ENCODE results near the gene C4orf17.

Gene C4orf17

GRCh38 chr4:99536271-99536670, 25.4 kb downstream of the C4orf17 start:
- FAIRE-seq (no peak), DNase-seq (ENCODE audit: insufficient read length, low spot score) (no peak)

GRCh38 chr4:99536848-99537247, 26.0 kb downstream of the C4orf17 start:
- FAIRE-seq (no peak), DNase-seq (ENCODE audit: insufficient read length, low spot score) (no peak)

GRCh38 chr4:99537674-99538073, 26.9 kb downstream of the C4orf17 start:
- no peak for FAIRE-seq
- DNase-seq (ENCODE audit: insufficient read length, low spot score), result no peak

- FAIRE-seq (peak; percentile 52), DNase-seq (ENCODE audit: insufficient read length, low spot score) (no peak)
These were observed 29.6 kb downstream of the C4orf17 start for GRCh38 chr4:99540277-99540939.

GRCh38 chr4:99552872-99553271, 42.1 kb downstream of the C4orf17 start:
- FAIRE-seq, result no peak
- DNase-seq (ENCODE audit: insufficient read length, low spot score), result no peak

GRCh38 chr4:99563310-99564186, 52.7 kb downstream of the C4orf17 start, which contains the start of gene TRMT10A:
TSS of gene TRMT10A (minus strand) at chr4:99564039. CDS start at chr4:99559338, 4,701 bp downstream.
- peak; percentile 95 for FAIRE-seq

GRCh38 chr4:99564921-99565320, 54.1 kb downstream of the C4orf17 start:
- FAIRE-seq, result no peak
- no peak for DNase-seq (ENCODE audit: insufficient read length, low spot score)

More at GRCh38 chr4:99563310-99564186, 52.7 kb downstream of the C4orf17 start, which contains the start of gene TRMT10A:
- DNase-seq (ENCODE audit: insufficient read length, low spot score), result peak; percentile 46

GRCh38 chr4:99571883-99572282, 61.1 kb downstream of the C4orf17 start:
- DNase-seq (ENCODE audit: insufficient read length, low spot score), result no peak
- FAIRE-seq, result no peak

GRCh38 chr4:99572527-99573240, 61.9 kb downstream of the C4orf17 start:
- DNase-seq (ENCODE audit: insufficient read length, low spot score), result no peak
- FAIRE-seq, result no peak

GRCh38 chr4:99573735-99574368, 63.0 kb downstream of the C4orf17 start:
- no peak for DNase-seq (ENCODE audit: insufficient read length, low spot score)
- FAIRE-seq, result peak; percentile 78

GRCh38 chr4:99574530-99575324, 63.9 kb downstream of the C4orf17 start, which contains the start of gene MTTP:
TSS of gene MTTP (plus strand) at chr4:99574824. CDS start at chr4:99574910, 86 bp downstream.
- peak; percentile 95 for FAIRE-seq
- DNase-seq (ENCODE audit: insufficient read length, low spot score), result no peak

GRCh38 chr4:99578714-99579113, 67.9 kb downstream of the C4orf17 start:
- FAIRE-seq (no peak), DNase-seq (ENCODE audit: insufficient read length, low spot score) (no peak)

GRCh38 chr4:99585516-99585915, 74.7 kb downstream of the C4orf17 start:
- FAIRE-seq, result no peak
- DNase-seq (ENCODE audit: insufficient read length, low spot score), result no peak

GRCh38 chr4:99586322-99586721, 75.5 kb downstream of the C4orf17 start:
- FAIRE-seq, result no peak
- no peak for DNase-seq (ENCODE audit: insufficient read length, low spot score)

- FAIRE-seq (no peak), DNase-seq (ENCODE audit: insufficient read length, low spot score) (no peak)
These were observed 76.0 kb downstream of the C4orf17 start for GRCh38 chr4:99586797-99587196.

GRCh38 chr4:99587309-99587708, 76.5 kb downstream of the C4orf17 start:
- FAIRE-seq (no peak), DNase-seq (ENCODE audit: insufficient read length, low spot score) (no peak)

- FAIRE-seq, result no peak
These were observed 77.0 kb downstream of the C4orf17 start for GRCh38 chr4:99587803-99588202.

GRCh38 chr4:99591757-99592156, 80.9 kb downstream of the C4orf17 start:
- no peak for FAIRE-seq

More at GRCh38 chr4:99587803-99588202, 77.0 kb downstream of the C4orf17 start:
- DNase-seq (ENCODE audit: insufficient read length, low spot score), result no peak

More at GRCh38 chr4:99591757-99592156, 80.9 kb downstream of the C4orf17 start:
- no peak for DNase-seq (ENCODE audit: insufficient read length, low spot score)
